AG09319 (cell line): Measurements from ENCODE around the gene CCDC201.

Experiments used
- DNase-seq: peaks from one replicate; pipeline ENCODE4 v3.0.0-alpha.2; 2010; ENCODE audit warnings: low read depth; ENCODE audit errors: extremely low read depth
- CTCF ChIP-seq: IDR thresholded peaks from 2 replicates; pipeline ENCODE4 v1.5.1; 2011; ENCODE audit warnings: low read depth, mild to moderate bottlenecking, inconsistent platforms, low read length, moderate library complexity

Gene CCDC201

DNA sequence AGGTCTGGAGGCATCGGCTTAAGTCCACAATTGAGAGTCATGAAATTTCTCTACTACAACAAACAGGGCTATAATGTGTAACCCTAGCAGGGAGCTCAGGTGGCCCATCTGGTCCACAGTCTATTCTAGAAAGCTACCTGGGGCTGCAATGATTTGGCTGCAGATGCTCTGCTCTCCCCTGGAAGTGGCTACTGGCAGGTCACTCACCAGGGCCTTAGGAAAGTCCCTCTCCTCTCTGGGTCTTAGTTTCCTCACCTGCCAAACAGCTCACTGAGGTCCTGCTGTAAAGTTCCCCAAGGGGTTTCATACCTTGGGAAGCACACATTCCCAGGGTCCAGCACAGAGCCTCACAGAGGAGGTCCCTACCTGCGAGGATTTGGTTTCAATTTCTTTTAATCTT is 45.7 kb upstream of the CCDC201 start:
- DNase-seq = no peak
- TF ChIP-seq CTCF = no peak

DNA sequence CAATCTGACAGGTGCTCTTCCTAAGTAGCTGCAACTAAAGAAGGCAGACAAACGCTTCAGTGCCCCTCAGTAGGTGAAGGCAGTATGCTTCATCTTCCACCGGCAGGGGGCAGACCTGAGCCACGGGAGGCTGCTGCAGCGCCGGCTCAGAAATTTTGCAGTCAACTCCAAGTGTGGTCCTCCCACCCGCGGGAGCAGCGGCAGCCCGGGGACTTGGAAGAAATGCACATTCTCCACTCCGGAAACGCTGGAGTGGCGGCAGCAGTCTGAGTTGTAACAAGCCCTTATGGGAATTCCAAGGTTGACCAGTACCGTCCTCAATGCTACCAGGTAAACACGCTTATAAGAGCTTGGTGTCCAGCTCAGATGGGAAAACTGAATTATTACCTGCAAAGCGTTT is 44.8 kb upstream of the CCDC201 start:
- TF ChIP-seq CTCF = peak; percentile 96
- peak; percentile 35 for DNase-seq

DNA sequence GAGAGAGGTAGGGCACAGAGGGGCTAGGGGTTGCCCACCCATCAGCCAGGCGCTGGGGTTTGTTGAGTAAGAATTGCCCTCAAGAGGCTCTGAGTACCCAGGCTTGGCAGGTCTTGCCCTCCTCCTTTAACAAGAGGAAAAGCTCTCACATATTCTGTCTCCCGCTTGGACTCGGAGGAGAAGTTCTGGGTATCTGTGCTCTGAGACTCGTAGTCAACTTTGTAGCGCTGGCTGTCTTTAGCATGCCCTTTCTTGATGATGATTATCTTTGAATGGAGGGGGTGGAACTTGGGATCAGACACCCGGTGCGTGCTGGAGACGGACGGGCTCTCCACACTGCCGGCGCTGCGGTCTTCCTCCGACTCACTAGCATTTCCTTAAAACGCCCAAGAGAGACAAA is 44.2 kb upstream of the CCDC201 start:
- TF ChIP-seq CTCF = no peak
- DNase-seq = no peak

DNA sequence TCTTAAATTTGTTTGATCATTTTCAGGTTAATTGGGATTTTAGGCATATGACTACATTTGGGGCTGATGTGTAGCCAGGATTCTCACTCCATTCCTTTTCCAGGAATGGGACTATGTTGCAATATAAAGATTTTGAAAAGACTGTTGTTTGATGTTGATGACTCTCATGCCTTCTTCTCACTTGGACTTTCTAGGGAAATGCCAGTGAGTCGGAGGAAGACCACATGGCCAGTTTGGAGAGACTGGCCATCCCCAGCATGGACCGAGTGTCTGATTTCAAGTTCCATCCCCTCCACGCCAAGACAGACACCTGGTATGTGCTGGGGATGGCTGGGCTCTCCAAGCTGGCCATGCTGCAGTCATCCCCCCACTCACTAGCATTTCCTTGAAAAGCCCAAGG is 42.7 kb upstream of the CCDC201 start:
- no peak for TF ChIP-seq CTCF
- no peak for DNase-seq

DNA sequence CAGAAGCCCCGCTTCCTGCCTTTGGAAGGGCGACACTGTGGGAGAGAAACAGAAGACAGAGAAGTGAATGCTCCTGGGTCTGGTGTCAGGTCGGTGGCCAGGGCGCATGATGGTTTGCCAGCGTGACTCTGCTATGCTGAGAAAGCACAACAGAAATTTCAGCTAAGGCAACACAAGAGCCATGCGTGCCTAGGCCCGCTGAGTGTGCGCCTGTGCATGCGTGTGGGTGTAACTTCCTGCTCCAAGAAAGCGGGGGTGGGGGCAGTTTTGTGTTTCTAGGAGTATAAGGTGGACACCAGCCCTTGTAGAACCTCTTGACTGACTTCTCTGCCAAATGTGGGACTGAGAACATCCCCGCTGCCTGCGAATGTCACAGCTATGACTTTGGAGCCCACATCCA is 42.0 kb upstream of the CCDC201 start:
- DNase-seq = no peak
- no peak for TF ChIP-seq CTCF

GRCh38 chr7:45912972-45913371 is 40.1 kb upstream of the CCDC201 start:
- no peak for TF ChIP-seq CTCF

GRCh38 chr7:45911311-45911710 is 38.4 kb upstream of the CCDC201 start:
- no peak for DNase-seq
- no peak for TF ChIP-seq CTCF

More at GRCh38 chr7:45912972-45913371, 40.1 kb upstream of the CCDC201 start:
- no peak for DNase-seq

DNA sequence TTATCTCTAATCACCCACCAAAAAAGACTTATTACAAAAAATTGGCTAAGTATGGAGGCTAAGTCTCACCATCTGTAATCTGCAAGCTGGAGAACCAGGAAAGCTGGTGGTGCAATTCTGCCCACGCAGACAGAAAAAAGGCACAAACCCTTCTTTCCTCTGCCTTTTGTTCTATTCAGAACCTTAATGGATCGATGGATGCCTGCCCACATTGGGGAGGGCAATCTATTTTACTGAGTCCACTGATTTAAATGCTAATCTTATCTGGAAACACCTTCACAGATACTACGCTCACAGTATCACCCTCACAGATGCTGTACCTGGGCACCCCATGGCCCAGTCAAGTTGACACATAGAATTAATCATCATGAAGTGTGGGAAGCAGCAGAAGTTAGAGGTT is 38.0 kb upstream of the CCDC201 start:
- no peak for TF ChIP-seq CTCF
- no peak for DNase-seq
